NCI-H2196 treated with DMSO at 0.1 percent for 48 hours (cell line): ENCODE results near the gene KRT13.

ENCODE experiments used
- DNase-seq: peaks from one replicate; lab custom pipeline; 2025; ENCODE audit not compliant: unreplicated experiment; lab: John Stamatoyannopoulos, UW

Gene KRT13

DNA sequence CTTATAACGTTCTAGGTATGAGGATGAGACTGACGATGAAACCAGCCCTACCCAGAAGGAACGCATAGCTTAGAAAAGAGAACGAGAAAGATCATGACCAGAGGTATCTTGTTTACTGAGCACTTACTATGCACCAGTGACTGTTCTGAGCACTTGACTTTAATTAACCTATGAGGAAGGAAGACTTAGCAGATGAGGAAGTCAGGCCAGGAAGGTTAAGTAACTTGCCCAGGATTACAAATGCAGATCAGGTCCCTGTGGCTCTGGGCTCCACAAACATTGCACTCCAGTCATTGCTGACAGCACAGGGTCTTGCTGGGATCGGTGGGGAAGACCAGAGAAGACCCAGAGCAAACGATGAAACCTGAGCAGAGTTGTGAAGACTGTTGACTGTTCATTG lies 7.1 kb downstream of the KRT13 start:
- DNase-seq = no peak

DNA sequence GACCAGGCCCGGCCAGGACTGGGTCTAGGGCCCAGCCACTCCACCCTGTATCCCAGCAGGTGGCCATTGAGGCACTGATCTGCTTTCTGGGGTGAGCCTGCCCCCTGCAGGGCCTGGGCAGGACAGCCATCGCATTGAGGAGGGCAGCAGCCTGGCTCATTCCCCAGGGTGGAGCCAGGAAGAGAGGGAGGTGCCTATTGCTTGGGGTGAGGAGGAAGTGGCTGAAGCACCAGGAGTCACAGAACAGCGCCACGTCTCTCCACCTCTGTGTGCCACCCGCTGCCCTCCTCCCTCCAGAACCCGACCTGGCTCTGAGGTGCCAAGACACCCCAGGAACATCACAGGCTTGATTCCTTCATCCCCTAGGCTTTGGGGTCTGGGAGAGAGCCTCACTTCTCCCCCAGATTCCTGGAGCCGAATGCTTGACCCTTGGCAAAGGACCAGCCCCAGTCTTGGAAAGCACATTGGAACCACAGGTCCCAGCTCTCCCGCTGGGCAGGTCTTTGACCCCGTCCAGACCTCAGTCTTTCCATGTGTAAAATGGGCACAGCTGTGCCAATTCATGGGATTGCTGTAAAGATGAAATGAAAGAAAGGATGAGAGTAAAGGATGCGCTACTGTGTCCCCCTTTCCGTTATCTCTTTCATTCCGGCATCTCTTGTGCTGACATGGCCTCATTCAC lies 8.5 kb downstream of the KRT13 start:
- peak; percentile 62 for DNase-seq

DNA sequence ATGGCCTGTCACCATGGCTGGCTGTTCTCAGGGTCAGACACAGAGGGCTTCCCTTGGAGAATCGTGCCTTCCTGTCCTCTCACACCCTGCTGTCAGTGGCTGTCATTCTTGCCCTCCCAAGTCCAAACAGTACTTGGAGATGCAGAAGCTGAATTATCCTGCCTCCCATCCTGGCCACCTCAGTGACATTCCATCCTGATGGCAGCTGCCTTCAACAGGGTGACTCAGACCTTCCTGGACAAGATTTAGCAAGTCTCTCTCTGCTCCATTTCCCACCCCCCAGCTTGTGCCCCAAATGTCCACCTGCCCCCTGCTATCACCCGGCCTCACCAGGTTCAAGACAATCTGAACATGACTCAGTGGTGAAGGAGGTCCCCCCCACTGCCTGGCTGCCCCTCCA lies 10.9 kb downstream of the KRT13 start:
- DNase-seq = no peak

DNA sequence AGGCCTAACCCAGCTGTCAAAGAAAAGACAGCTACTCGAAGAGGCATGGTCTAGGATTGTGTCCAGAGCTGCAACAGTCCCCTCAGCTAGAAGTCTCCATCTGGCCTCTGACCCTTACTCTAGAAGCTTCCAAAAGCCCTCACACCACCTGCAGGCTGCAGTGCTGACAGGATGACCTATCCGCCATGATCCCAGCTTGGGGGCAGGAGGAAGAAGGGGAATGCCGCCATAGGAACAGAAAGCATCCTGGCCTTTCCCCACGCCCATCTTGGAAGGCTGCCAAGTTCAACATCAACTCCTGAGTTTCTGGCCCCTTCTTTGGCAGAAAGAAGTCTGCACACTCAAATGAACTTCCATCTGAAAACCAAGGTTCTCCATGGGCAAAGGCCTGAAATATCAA lies 12.6 kb downstream of the KRT13 start:
- peak; percentile 12 for DNase-seq

DNA sequence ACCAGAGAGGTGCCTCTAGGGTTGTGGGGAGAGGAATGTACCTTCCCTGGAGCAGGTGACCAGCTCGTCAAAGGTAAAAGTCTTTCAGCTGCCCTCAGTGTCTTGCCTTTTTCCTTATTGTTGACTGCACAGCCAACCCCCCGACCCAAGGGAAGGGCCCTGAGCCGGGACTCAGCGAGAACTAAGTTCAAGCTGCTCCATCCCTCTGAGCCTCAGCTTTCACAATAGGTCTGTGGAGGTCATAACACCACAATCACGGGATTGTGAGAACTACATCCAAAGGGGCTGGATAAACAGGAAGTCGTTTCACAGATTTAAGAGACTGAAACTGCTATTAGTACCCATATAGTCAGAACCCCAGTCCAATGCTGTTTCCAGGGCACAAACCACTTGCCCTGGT lies 13.1 kb downstream of the KRT13 start:
- DNase-seq = no peak

DNA sequence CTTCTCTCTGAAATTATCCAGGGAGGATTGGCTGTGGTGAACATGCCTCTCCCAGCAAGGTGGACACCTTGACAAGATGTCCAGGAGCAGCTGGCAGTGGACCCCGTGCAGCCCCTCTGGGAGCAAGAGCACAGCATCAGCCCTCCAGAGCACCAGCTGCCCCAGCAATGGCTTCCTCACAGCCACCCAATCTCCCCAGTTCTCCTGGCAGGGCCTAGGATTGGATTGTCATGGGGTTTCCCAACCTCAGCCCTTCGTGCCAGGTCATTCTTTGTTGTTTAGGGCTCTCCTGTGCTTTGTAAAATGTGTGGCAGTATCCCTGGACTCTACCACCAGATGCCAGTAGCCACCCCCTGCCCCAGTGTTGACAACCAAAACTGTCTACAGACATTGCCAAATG lies 13.9 kb downstream of the KRT13 start:
- no peak for DNase-seq

DNA sequence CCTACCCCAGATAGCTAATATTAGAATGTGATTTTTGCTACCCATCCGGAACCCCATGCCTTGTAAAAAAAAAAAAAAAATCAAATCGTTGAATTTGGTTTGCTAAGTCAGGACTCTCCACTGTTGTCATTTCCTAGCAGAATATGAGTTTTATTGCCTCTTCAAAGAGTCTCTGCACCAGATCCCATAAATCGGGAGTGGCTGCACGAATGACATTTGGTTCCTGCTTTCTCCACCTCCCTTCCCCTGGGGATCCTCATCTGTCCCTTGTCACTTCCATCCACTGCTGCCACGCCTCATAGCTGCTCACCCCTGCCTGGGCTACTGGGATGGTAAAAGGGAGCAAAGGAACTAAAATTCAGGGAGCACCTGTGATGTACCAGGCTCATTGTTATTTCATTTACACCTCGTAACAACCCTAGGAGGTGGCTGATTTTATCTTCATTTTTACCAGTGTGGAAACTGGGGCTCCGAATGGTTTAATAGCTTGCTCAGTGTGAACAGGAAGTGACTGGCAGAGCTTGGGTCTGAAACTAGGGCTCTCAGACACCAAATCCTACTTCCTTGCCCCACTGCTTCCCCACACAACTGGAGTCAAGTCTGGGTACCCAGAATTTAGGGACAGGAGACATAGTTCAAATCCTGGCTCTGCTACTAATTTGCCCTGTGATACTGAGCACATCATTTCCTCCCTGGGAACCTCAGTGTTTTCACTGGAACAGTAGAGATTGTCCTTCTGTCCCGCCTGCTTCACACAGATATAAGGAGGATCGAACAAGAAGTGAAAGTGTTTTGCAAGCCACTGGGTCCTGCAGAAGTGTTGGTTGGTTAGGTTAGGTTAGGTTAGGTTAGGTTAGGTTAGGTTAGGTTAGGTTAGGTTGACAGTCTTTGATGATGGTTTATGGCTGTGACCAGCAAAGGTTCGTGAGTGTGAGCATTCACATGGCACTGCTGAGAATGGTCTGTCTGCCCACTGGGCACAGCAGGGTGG lies 15.1 kb downstream of the KRT13 start:
- DNase-seq = no peak

DNA sequence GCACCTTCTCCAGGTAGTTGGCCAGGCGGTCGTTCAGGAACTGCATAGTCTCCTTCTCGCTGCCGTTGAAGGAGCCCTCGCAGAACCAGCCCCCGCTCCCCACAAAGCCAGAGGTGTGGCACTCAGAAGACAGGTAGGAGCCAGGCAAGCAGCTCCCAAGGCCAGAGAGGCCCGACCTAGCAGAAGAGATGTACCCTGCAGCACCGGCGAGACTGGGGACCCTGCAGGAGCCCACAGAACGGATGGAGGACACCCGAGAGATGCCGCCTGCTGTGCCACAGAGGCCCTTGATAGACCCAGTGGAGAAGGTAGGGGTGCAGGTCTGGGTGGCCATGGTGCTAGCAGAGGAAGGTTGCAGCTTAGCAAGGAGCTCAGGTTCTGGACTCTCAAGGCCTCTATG lies 15.9 kb downstream of the KRT13 start, which contains the start of gene KRT36:
Gene KRT36 (minus strand): TSS at position 380 of the 400 bp plus-strand sequence. CDS start 46 bp downstream, at position 334.
- DNase-seq = no peak

DNA sequence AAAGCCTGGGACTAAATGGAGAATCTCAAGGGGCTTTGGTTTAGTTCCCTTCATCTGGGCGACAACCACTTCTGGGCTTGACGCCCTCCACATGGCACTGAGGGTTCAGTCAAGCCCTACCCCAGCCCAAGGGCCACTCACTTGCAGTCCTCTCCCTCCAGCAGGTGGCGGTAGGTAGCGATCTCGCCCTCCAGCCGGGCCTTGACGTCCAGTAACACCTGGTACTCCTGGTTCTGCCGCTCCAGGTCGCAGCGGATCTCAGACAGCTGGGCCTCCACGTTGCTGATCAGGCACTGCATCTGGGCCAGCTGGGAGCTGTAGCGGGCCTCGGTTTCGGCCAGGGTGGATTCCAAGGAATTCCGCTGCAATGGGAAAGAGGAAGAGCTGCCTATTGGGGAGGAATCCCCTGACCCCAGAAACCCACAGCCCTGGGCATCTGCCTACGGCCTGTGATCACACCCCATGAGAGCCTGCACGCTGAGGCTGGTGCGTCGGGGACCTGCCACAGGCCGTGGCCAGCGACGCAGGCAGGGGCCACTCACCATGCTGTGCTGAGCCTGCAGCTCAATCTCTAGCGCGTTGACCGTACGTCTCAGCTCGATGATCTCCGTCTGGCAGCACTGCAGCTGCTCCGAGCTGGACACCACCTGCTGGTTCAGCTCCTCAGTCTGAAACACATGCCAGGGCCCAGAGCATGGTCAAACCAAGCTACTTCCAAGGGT lies 18.4 kb downstream of the KRT13 start:
- no peak for DNase-seq

DNA sequence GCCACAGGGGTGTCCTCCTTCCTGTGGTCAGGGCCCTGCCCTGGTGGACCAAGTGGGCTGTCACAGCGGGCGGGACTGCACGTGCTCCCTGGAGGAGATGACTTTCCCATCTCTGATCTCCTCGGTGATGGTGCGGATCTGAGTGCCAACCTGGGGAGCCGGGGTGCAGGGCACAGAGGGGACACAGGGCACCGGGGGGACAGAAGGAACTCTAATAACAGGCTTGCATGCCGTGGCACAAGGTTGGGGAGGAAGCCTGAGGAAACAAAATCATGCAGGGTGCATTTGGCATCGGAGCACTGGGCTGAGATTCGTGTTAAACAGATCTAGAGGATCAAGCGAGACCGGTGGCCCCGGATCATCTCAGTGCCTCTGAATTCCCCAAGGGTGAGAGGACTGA lies 19.1 kb downstream of the KRT13 start:
- DNase-seq = no peak

DNA sequence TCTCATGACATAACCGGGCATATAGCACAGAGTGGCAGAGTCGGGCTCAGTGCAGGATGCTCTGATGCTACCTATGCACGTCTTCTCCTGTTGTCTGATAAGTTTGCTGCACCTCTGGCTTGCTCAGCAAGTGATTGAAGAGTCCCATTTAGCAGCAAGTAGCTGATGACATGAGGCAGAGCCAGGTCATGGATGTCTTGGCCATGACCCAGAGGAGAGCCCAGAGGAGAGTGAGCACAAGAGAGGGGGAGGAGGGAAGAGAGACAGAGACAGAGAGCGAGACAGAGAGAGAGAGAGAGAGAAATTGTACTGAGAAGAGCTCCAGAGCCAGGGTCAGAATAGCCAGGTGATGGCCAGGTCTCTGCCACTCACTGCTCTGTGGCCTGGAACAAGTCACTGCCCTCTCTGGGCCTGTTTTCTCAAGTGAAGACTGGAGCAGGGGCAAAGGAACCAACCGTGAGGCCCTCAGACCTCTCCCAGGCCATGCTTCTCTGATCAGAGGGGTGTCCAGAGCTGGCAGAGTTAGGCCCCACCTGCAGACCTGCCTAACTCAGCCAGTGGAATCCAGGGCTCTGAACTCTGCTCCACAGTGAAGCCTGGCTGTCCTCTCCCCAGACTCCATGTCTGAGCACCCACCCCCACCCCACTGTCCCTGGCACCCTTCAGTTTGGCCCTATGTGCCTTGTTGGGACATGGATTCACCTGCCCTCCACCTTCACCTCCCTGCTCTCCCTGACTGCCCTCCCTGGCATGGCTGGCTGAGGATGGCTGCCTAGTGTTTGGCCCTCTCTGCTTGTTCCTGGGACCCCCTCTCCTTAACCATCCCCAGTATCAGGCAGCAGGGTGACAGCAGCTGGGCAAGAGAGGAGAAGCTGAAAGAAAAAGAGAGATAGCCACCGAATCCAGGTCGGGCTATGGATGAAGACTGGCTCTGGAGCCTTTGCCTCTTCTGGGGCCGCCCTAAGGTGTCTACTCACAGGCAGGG lies 20.2 kb downstream of the KRT13 start:
- DNase-seq = no peak

DNA sequence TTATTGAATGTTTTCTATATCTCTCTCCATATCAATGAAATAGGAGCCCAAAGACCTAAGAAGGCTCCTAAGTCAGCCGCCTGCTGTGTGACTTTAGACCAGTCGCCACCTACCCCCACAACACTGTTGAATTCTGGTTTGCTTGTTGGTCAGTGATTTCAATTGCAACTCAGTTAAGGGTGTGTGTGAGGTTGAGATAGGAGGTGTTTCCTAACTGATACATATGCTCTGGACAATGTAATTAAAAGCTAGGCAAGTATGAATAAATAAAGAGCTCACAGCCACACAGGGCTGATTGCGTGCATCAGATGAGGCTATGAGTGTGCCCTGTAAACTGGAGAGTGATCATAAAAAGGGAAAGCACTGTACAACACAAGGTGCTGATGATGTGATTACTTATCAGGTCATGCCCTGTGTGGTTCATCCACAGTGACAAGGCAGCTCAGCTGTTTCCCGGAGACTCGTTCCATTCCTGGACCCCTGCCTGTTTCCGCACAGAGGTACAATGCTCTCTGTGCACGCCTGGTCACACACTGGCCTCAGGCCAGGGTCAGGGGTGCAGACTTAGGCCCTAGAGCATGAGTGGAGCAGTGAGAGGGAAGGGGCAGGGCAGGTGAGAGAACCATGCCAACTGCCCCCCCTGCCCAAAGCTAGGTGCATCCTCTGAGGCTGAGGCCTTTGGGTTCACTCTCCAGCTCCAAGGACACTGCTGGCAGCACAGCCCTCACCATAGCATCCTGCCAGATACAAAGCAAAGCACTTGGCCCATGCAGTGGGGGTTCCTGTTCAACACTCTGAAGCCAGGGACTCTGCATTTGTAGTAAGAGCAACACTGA lies 21.2 kb downstream of the KRT13 start:
- DNase-seq = peak; percentile 10

DNA sequence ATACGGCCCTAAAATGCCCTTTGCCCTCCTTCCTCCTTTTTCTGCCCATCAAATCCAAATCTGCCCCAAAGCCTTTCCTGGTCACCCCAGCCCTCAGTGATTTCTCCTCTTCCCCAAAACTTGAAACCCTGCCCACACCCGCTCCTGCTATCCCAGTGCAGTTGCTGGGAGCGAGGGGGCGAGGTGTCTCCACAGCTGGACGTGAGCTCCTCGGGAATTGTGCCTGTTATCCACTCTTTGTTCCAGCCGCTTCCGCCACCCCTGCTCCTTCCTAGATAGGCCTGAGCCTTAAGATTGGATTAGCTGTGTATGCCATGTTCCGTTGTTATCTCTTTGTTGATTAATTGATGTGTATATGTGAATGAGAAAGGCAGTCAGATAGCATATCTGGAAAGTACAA lies 21.9 kb downstream of the KRT13 start:
- DNase-seq = no peak

DNA sequence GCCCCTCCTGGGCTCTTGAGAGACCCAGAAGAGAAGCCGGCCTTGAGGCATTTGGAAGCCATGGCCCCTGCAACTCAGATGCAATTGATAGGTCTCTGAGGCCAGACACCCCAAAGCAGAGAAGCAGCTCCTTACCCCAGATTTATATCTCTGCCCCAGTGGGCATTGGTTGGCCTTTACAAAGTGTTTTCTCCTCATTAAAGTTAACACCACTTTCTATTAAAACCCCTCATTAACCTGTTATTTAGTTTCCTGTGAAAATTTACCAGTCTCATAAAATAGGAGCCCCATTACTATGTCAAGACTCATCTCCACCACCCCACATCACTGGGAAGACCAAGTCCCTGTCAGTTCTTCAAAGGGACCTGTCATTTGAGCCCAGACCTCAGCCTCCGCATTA lies 24.4 kb downstream of the KRT13 start, which contains the start of gene KRT35:
Gene KRT35 (minus strand): TSS at position 116 of the 400 bp plus-strand sequence. CDS start 54 bp downstream, at position 62.
- no peak for DNase-seq

DNA sequence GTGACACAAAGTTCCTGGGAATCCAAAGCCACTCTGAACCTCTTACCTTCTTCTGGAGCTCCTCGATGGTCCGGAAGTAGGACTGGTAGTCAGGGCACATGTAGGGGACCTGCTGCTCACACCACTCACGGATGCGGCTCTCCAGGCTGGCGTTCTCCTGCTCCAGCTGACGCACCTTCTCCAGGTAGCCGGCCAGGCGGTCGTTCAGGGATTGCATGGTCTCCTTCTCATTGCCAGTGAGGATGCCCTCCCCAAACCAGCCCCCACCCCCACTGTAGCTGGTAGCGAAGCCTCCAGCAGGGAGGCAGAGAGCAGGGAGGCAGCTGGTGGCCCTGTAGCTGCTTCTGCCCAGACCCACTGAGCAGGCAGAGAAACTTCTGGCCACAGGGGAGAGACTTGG lies 24.8 kb downstream of the KRT13 start:
- no peak for DNase-seq

DNA sequence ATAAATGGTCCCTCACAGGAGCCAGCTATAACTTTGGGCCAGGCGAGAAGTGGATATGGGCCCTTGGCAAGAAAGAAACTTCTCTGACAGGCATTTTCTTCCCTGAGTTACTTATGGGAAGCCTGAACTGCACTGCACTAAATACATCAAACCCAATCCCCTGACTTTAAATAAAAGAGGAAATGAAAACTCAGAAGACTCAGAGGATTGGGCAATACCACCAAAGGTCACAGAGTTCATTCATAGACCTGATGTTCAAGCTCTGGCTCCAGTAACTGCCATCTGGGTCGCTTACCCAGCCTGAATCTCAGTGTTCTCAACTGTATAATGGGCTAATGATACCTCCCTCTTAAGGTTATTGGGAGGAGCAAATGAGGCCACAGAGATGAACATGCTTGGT lies 25.3 kb downstream of the KRT13 start:
- DNase-seq = no peak

DNA sequence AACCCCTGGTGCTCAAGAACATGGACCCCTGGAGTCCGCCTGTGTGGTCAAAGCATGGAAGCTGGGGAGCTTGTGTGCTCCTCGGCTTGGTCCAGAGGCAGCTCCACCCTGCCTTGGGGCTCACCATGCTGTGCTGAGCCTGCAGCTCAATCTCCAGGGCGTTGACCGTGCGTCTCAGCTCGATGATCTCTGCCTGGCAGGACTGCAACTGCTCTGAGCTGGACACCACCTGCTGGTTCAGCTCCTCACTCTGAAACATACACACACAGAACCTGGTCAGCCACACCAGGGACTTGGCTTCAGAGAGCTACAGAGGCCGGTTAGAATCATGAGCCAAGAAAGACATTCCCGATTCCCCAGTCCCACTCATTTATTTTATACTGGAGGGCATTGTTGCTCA lies 27.2 kb downstream of the KRT13 start:
- no peak for DNase-seq

DNA sequence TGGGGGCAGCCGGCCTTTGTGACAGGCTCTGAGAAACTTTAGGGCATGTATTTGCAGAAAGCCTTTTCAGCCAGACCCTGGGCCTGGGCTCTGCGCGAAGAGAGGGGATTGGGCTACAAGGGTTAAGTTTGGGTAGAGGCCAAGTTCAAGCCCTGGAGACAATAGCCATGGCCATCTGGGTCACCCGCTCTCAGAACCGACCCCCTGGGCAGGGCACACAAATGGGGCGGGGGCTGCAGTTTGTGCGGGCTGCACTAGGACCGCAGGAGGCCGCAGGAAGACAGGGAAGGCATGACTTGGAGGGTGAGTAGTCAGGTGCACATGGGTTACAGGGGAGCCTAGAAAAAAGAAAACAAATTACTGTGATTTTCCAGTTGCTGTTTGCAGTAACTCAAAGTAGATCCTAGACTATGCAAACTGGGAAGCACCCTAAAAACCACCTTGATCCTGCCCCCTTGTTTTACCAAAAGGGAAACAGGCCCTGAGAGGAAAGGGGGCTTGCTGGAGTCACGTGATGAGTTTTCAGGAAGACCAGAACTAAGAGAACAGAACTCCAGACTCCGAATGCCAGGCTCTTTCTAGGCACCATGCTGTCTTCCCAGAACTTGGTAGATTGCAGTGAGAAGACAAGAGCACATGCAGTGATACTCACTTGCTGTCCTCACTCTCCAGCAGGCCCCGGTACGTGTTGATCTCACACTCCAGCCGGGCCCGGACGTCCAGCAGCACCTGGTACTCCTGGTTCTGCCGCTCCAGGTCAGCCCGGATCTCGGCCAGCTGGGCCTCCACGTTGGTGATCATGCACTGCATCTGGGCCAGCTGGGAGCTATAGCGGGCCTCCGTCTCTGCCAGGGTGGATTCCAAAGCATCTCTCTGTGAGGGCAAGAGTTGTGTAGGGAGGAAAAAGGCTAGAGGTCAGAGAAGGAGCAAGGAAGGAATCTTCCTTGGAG lies 28.3 kb downstream of the KRT13 start:
- DNase-seq = no peak
